Vagina (tissue), 2 donors: ENCODE measurements around the gene TKTL1. TPM values are rescaled to one million over a fixed set of nuclear protein-coding genes. Genes with fewer than 3 reads are reported as not detected.
"Not testable (repeated sequence)": the region's sequence is repeated elsewhere in the genome, so short reads cannot be mapped to it uniquely, and the experiment has no call there.

Experiments
- DNase-seq, 2 donors: peaks; one replicate each; pipeline ENCODE4 v3.0.0-alpha.2; 2017; ENCODE audit errors: extremely low spot score in 2 of 2
- H3K27ac ChIP-seq: fragments of 200-600 bp; sonication (generic); one replicate; pipeline ENCODE4 v1.5.1; 2019
- H3K27me3 ChIP-seq: fragments of 200-600 bp; sonication (generic); one replicate; pipeline ENCODE4 v1.5.1; 2019
- H3K36me3 ChIP-seq, 2 donors: fragments of 200-600 bp; sonication (generic); one replicate each; pipeline ENCODE4 v1.5.1; 2017 to 2019
- H3K4me1 ChIP-seq: fragments of 200-600 bp; sonication (generic); one replicate; pipeline ENCODE4 v1.5.1; 2019
- H3K4me3 ChIP-seq, 2 donors: fragments of 200-600 bp; sonication (generic); 1 replicate in 1 of 2; 2 replicates in 1 of 2; pipeline ENCODE4 v1.5.1; 2016 to 2019
- H3K9me3 ChIP-seq: fragments of 200-600 bp; sonication (generic); one replicate; pipeline ENCODE4 v1.5.1; 2019
- POLR2A ChIP-seq, 2 donors: fragments of 450-650 bp; IDR thresholded peaks; one replicate each; pipeline ENCODE4 v1.6.1; 2017; ENCODE audit warnings: antibody characterized with exemption in 2 of 2, mild to moderate bottlenecking in 2 of 2, moderate library complexity in 2 of 2
- POLR2AphosphoS5 ChIP-seq, 2 donors: sonication (generic); formaldehyde crosslinking; IDR thresholded peaks; one replicate each; pipeline ENCODE4 v1.9.0; 2017; ENCODE audit warnings: antibody characterized with exemption in 2 of 2, mild to moderate bottlenecking in 2 of 2, low read depth in 1 of 2; ENCODE audit not compliant: insufficient read depth in 1 of 2
- intact Hi-C: fragments of 100-400 bp; cut with DNase I; formaldehyde crosslinking; loops from one replicate; pipeline ENCODE4 v1.15.1; 2023
- total RNA-seq: library from RNA; depleted of rRNA; stranded (reverse); fragments of >200 nt; gene quantifications from one replicate; pipeline ENCODE4 v1.2.3, GENCODE V29; 2016
- TF ChIP-seq, protein P1 (sequence below), 3 experiments: fragments of 450-650 bp in 2 of 3; fragments of 200-600 bp in 1 of 3; sonication (generic) in 1 of 3; IDR thresholded peaks; one replicate each; pipeline ENCODE4 v1.5.1; 2017 to 2019; ENCODE audit warnings: antibody characterized with exemption in 3 of 3, mild to moderate bottlenecking in 2 of 3, moderate library complexity in 2 of 3

TKTL1 gene
- total RNA-seq, 1 donor from 2014 or later, result not detected

GRCh38 chrX:154329294-154329693 lies 33.7 kb downstream of the TKTL1 start:
- no peaks in the 10 kb centered on the region for H3K27me3 ChIP-seq
- peaks cover 7% of the 10 kb centered on the region for H3K4me1 ChIP-seq
- no peak for DNase-seq
- no peaks in the 10 kb centered on the region for H3K36me3 ChIP-seq
- no peak overlapping the region for H3K27ac ChIP-seq
- no peak overlapping the region for H3K4me3 ChIP-seq
- no peaks in the 10 kb centered on the region for H3K9me3 ChIP-seq
- TF ChIP-seq, protein P1, sequence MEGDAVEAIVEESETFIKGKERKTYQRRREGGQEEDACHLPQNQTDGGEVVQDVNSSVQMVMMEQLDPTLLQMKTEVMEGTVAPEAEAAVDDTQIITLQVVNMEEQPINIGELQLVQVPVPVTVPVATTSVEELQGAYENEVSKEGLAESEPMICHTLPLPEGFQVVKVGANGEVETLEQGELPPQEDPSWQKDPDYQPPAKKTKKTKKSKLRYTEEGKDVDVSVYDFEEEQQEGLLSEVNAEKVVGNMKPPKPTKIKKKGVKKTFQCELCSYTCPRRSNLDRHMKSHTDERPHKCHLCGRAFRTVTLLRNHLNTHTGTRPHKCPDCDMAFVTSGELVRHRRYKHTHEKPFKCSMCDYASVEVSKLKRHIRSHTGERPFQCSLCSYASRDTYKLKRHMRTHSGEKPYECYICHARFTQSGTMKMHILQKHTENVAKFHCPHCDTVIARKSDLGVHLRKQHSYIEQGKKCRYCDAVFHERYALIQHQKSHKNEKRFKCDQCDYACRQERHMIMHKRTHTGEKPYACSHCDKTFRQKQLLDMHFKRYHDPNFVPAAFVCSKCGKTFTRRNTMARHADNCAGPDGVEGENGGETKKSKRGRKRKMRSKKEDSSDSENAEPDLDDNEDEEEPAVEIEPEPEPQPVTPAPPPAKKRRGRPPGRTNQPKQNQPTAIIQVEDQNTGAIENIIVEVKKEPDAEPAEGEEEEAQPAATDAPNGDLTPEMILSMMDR (IDR thresholded peaks at IDR 0.05), result no peak
- TF ChIP-seq POLR2A (IDR thresholded peaks at IDR 0.05) (no peak), POLR2AphosphoS5 (IDR thresholded peaks at IDR 0.05; ENCODE audit: insufficient read depth in 1 of 2, low read depth in 1 of 2) (no peak)
- intact Hi-C loops, result no loop called here

GRCh38 chrX:154332561-154332960 lies 37.0 kb downstream of the TKTL1 start:
- intact Hi-C loops, result no loop called here
- H3K9me3 ChIP-seq, result no peaks in the 10 kb centered on the region
- no peaks in the 10 kb centered on the region for H3K36me3 ChIP-seq
- TF ChIP-seq, protein P1 (IDR thresholded peaks at IDR 0.05), result no peak
- TF ChIP-seq POLR2AphosphoS5 (IDR thresholded peaks at IDR 0.05; ENCODE audit: insufficient read depth in 1 of 2, low read depth in 1 of 2) (no peak), POLR2A (IDR thresholded peaks at IDR 0.05) (no peak)
- H3K4me3 ChIP-seq, result no peak overlapping the region
- no peak for DNase-seq
- H3K4me1 ChIP-seq, result peaks cover 2% of the 10 kb centered on the region
- no peaks in the 10 kb centered on the region for H3K27me3 ChIP-seq
- no peak overlapping the region for H3K27ac ChIP-seq

- Histone ChIP-seq H3K4me1 (no peaks in the 10 kb centered on the region), H3K4me3 (no peak overlapping the region), H3K27ac (no peak overlapping the region), H3K36me3 (no peaks in the 10 kb centered on the region), H3K27me3 (no peaks in the 10 kb centered on the region), H3K9me3 (no peaks in the 10 kb centered on the region)
- TF ChIP-seq, protein P1 (IDR thresholded peaks at IDR 0.05), result no peak
- no peak for TF ChIP-seq POLR2AphosphoS5 (IDR thresholded peaks at IDR 0.05; ENCODE audit: insufficient read depth in 1 of 2, low read depth in 1 of 2)
- no peak for TF ChIP-seq POLR2A (IDR thresholded peaks at IDR 0.05)
- intact Hi-C loops, result no loop called here
- DNase-seq, result no peak
Measured at GRCh38 chrX:154333116-154333515, 37.5 kb downstream of the TKTL1 start.

DNA sequence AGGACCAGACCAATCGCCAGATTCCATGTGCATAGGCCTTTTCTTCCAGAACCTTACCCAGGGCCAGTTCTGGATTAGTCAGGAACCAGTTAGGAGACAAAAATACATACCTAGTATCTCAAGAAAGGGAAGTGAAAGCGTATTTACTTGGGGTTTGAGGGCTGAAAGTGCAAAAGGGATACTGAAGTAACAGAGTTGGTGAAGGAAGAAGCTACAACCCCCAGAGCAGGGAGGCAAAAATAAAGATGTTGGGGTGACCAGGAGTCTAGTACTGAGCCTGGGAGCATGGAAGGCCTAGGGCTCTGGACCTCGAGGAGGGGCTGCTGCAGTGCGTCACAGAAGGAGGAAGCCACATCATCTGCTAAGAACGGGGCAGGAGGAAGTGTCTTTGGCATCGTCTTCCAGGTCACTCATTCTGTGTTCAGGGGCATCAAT lies 38.3 kb downstream of the TKTL1 start:
- H3K27me3 ChIP-seq, result no peaks in the 10 kb centered on the region
- no peak for DNase-seq
- no peaks in the 10 kb centered on the region for H3K36me3 ChIP-seq
- TF ChIP-seq, protein P1 (IDR thresholded peaks at IDR 0.05), result no peak
- TF ChIP-seq POLR2A (IDR thresholded peaks at IDR 0.05) (no peak), POLR2AphosphoS5 (IDR thresholded peaks at IDR 0.05; ENCODE audit: insufficient read depth in 1 of 2, low read depth in 1 of 2) (no peak)
- no peaks in the 10 kb centered on the region for H3K4me1 ChIP-seq
- intact Hi-C loops, result no loop called here
- H3K9me3 ChIP-seq, result no peaks in the 10 kb centered on the region
- no peak overlapping the region for H3K4me3 ChIP-seq
- no peak overlapping the region for H3K27ac ChIP-seq

DNA sequence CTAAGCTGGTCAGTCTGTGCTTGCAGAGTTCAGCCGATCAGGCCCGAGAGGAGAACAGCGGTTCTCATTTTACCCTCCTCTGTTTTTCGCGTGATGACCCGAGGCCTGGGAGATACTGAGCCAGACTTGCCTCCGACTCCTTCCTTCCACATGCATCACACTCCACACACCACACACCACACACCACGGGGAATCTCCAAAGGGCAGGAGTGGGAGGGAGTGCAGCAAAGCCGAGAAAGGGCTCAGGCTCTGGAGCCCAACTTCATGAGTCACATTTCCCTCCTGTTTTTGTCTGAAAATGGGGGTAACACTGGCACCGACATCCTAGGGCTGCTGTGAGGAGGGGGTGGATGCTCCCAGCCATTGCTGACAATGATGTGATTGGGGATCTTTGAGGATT lies 38.9 kb downstream of the TKTL1 start:
- Histone ChIP-seq H3K4me3 (no peak overlapping the region), H3K27ac (no peak overlapping the region), H3K27me3 (no peaks in the 10 kb centered on the region), H3K4me1 (no peaks in the 10 kb centered on the region), H3K9me3 (no peaks in the 10 kb centered on the region), H3K36me3 (no peaks in the 10 kb centered on the region)
- intact Hi-C loops, result no loop called here
- no peak for DNase-seq
- TF ChIP-seq POLR2A (IDR thresholded peaks at IDR 0.05) (no peak), POLR2AphosphoS5 (IDR thresholded peaks at IDR 0.05; ENCODE audit: insufficient read depth in 1 of 2, low read depth in 1 of 2) (no peak)
- TF ChIP-seq, protein P1 (IDR thresholded peaks at IDR 0.05), result no peak

- DNase-seq, H3K4me3 ChIP-seq, H3K36me3 ChIP-seq, H3K27ac ChIP-seq, H3K4me1 ChIP-seq, H3K9me3 ChIP-seq, H3K27me3 ChIP-seq, intact Hi-C loops: not testable (repeated sequence)
Measured at GRCh38 chrX:154341399-154342298, 46.1 kb downstream of the TKTL1 start.

DNA sequence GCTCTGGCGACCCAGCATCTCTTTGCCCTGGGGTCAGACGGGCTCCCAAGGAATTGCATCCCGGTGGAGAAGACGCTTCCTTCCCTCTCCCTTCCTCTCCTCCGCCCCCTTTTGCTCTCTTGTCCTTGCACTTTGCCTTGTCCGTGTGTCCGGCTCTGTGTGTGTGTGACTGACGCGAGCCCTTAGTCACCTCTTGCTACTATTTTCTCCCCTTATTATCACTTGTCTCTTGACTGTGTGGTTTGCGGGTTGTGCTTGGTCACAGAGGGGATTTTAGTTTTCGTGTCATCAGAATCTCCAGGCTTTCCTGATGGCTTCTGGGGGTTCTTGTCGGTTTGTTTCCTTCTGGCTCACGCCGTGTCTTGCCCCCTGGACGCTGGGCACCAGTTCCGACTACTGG lies 47.5 kb downstream of the TKTL1 start:
- H3K4me3 ChIP-seq, H3K27me3 ChIP-seq, H3K36me3 ChIP-seq, DNase-seq, intact Hi-C loops, H3K27ac ChIP-seq, H3K4me1 ChIP-seq, H3K9me3 ChIP-seq: not testable (repeated sequence)
